Common myeloid progenitor, CD34-positive (primary cell): ENCODE results near the gene XRCC4.

ENCODE experiments used
- CTCF ChIA-PET: fragments of 350-600 bp; sonication (Branson Sonifier 250); formaldehyde crosslinking; loops from one replicate; lab custom pipeline; 2021; ENCODE audit warnings: antibody characterized with exemption; lab: Charles Lee
- POLR2A ChIA-PET: fragments of 350-600 bp; sonication (Branson Sonifier 250); formaldehyde crosslinking; loops from one replicate; lab custom pipeline; 2021; ENCODE audit warnings: antibody characterized with exemption; lab: Charles Lee
- DNase-seq, 3 donors: peaks; one replicate each; pipeline versions ENCODE4 v3.0.0 to v3.0.0-alpha.2; 2013
- H3K27ac ChIP-seq, 2 experiments: 1 replicate in 1 of 2; 2 replicates in 1 of 2; pipeline ENCODE4 v1.7.0; 2013; ENCODE audit warnings: inconsistent platforms in 2 of 2, low read length in 2 of 2, mild to moderate bottlenecking in 2 of 2, low read depth in 1 of 2, moderate library complexity in 1 of 2; ENCODE audit not compliant: severe bottlenecking in 2 of 2, insufficient read depth in 1 of 2, poor library complexity in 1 of 2
- H3K27me3 ChIP-seq, 5 experiments: replicated peaks in 2 of 5; 1 replicate in 3 of 5; 2 replicates in 2 of 5; pipeline versions ENCODE4 v1.6.1 to v1.7.0; 2013; ENCODE audit warnings: low read length in 4 of 5, mild to moderate bottlenecking in 2 of 5, moderate library complexity in 2 of 5, inconsistent platforms in 1 of 5; ENCODE audit not compliant: insufficient read depth in 5 of 5, control insufficient read depth in 4 of 5
- H3K36me3 ChIP-seq, 4 experiments: 1 replicate in 2 of 4; 2 replicates in 2 of 4; pipeline versions ENCODE4 v1.6.1 to v1.7.0; 2013; ENCODE audit warnings: low read length in 3 of 4, control low read depth in 1 of 4, mild to moderate bottlenecking in 1 of 4; ENCODE audit not compliant: control insufficient read depth in 4 of 4, insufficient read depth in 4 of 4
- H3K4me1 ChIP-seq, 4 experiments: 1 replicate in 3 of 4; 2 replicates in 1 of 4; pipeline versions ENCODE4 v1.6.1 to v1.7.1; 2013; ENCODE audit warnings: low read length in 3 of 4, mild to moderate bottlenecking in 3 of 4, control low read depth in 1 of 4, inconsistent platforms in 1 of 4, moderate library complexity in 1 of 4; ENCODE audit not compliant: control insufficient read depth in 4 of 4, insufficient read depth in 4 of 4; ENCODE audit errors: control extremely low read depth in 1 of 4
- H3K4me3 ChIP-seq, 7 experiments: 1 replicate in 4 of 7; 2 replicates in 3 of 7; pipeline versions ENCODE4 v1.5.1 to v1.7.0; 2013; ENCODE audit warnings: mild to moderate bottlenecking in 7 of 7, low read length in 6 of 7, moderate library complexity in 6 of 7, inconsistent platforms in 2 of 7, low read depth in 2 of 7, control low read depth in 1 of 7; ENCODE audit not compliant: insufficient read depth in 4 of 7, control insufficient read depth in 1 of 7; ENCODE audit errors: extremely low read depth in 1 of 7
- H3K9me3 ChIP-seq, 5 experiments: 1 replicate in 4 of 5; 2 replicates in 1 of 5; pipeline versions ENCODE4 v1.6.1 to v1.7.1; 2013; ENCODE audit warnings: low read length in 4 of 5, mild to moderate bottlenecking in 2 of 5, inconsistent platforms in 1 of 5, low read depth in 1 of 5, moderate library complexity in 1 of 5; ENCODE audit not compliant: control insufficient read depth in 4 of 5, insufficient read depth in 2 of 5; ENCODE audit errors: control extremely low read depth in 1 of 5
- WGBS: methylation state at CpG from one replicate; pipeline ENCODE4 v1.1.5; 2013; ENCODE audit not compliant: insufficient coverage; 5-methylcytosine and 5-hydroxymethylcytosine counted together

XRCC4 gene

GRCh38 chr5:83342465-83342864 is 265.1 kb downstream of the XRCC4 start:
- no peaks in the 10 kb centered on the region for H3K4me1 ChIP-seq
- H3K36me3 ChIP-seq, result no peaks in the 10 kb centered on the region
- H3K27me3 ChIP-seq, result no peaks in the 10 kb centered on the region
- no peak for DNase-seq
- POLR2A ChIA-PET, result no interaction called here
- no peak overlapping the region for H3K4me3 ChIP-seq
- H3K9me3 ChIP-seq, result peaks cover 2 to 5% (median 3%) of the 10 kb centered on the region in 5 experiments
- 100% methylated on average over 1 of the region's 2 CpGs for WGBS
- CTCF ChIA-PET, result interaction anchor here (0.7 kb wide), 1 partner anchor 17 kb away, joined by 3 read pairs; no protein-coding TSS in a partner anchor
- H3K27ac ChIP-seq, result no peak overlapping the region

- ChIA-PET CTCF (no interaction called here), POLR2A (interaction anchor here (0.6 kb wide), 1 partner anchor 680 kb away, joined by 5 read pairs; no protein-coding TSS in a partner anchor)
- Histone ChIP-seq H3K27ac (no peak overlapping the region), H3K4me1 (no peaks in the 10 kb centered on the region), H3K36me3 (no peaks in the 10 kb centered on the region), H3K9me3 (peaks cover 3 to 13% (median 8%) of the 10 kb centered on the region in 5 experiments), H3K4me3 (no peak overlapping the region), H3K27me3 (no peaks in the 10 kb centered on the region)
- DNase-seq, result no peak
- WGBS, result 92% methylated on average over 1 of the region's 2 CpGs
Observed at GRCh38 chr5:83343299-83343698, 266.0 kb downstream of the XRCC4 start.

- WGBS, result 57% methylated on average over 2 of the region's 6 CpGs
- POLR2A ChIA-PET, result no interaction called here
- Histone ChIP-seq H3K36me3 (no peaks in the 10 kb centered on the region), H3K27ac (no peak overlapping the region), H3K4me3 (no peak overlapping the region), H3K27me3 (no peaks in the 10 kb centered on the region), H3K9me3 (peaks cover 4 to 30% (median 12%) of the 10 kb centered on the region in 5 experiments), H3K4me1 (no peaks in the 10 kb centered on the region)
- CTCF ChIA-PET, result no interaction called here
- no peak for DNase-seq
Observed at GRCh38 chr5:83345423-83345822, 268.1 kb downstream of the XRCC4 start.

- no peaks in the 10 kb centered on the region for H3K4me1 ChIP-seq
- H3K9me3 ChIP-seq, result peaks cover 5 to 30% (median 14%) of the 10 kb centered on the region in 5 experiments
- H3K4me3 ChIP-seq, result no peak overlapping the region
- H3K36me3 ChIP-seq, result no peaks in the 10 kb centered on the region
- no peak for DNase-seq
- no peaks in the 10 kb centered on the region for H3K27me3 ChIP-seq
- WGBS, result 94% methylated on average over 2 of the region's 2 CpGs
- ChIA-PET POLR2A (no interaction called here), CTCF (no interaction called here)
- no peak overlapping the region for H3K27ac ChIP-seq
Observed at GRCh38 chr5:83348281-83348780, 271.0 kb downstream of the XRCC4 start.

GRCh38 chr5:83353231-83353630 is 275.9 kb downstream of the XRCC4 start:
- CTCF ChIA-PET, result no interaction called here

GRCh38 chr5:83353774-83354173 is 276.4 kb downstream of the XRCC4 start:
- H3K27ac ChIP-seq, result no peak overlapping the region
- H3K27me3 ChIP-seq, result no peaks in the 10 kb centered on the region
- POLR2A ChIA-PET, result no interaction called here
- H3K4me1 ChIP-seq, result no peaks in the 10 kb centered on the region
- CTCF ChIA-PET, result interaction anchor here (0.6 kb wide), 1 partner anchor 119 kb away, joined by 3 read pairs; no protein-coding TSS in a partner anchor
- no peaks in the 10 kb centered on the region for H3K36me3 ChIP-seq
- H3K9me3 ChIP-seq, result peaks cover under 1 to 14% (median 4%) of the 10 kb centered on the region in 5 experiments
- WGBS, result 100% methylated on average over 1 of the region's 1 CpG
- H3K4me3 ChIP-seq, result no peak overlapping the region
- DNase-seq, result no peak

More at GRCh38 chr5:83353231-83353630, 275.9 kb downstream of the XRCC4 start:
- H3K9me3 ChIP-seq, result peaks cover 2 to 18% (median 8%) of the 10 kb centered on the region in 5 experiments
- H3K4me3 ChIP-seq, result no peak overlapping the region
- DNase-seq, result no peak
- H3K36me3 ChIP-seq, result no peaks in the 10 kb centered on the region
- WGBS, result no CpG with 5 or more reads among the region's 3 CpGs
- no peaks in the 10 kb centered on the region for H3K27me3 ChIP-seq
- POLR2A ChIA-PET, result no interaction called here
- no peak overlapping the region for H3K27ac ChIP-seq
- no peaks in the 10 kb centered on the region for H3K4me1 ChIP-seq

GRCh38 chr5:83354958-83355357 is 277.6 kb downstream of the XRCC4 start:
- H3K4me3 ChIP-seq, result no peak overlapping the region
- CTCF ChIA-PET, result no interaction called here
- H3K36me3 ChIP-seq, result no peaks in the 10 kb centered on the region
- H3K27ac ChIP-seq, result no peak overlapping the region
- H3K9me3 ChIP-seq, result peaks cover 1 to 5% (median 2%) of the 10 kb centered on the region in 5 experiments
- no peaks in the 10 kb centered on the region for H3K4me1 ChIP-seq
- no CpG with 5 or more reads among the region's 2 CpGs for WGBS
- POLR2A ChIA-PET, result no interaction called here
- no peaks in the 10 kb centered on the region for H3K27me3 ChIP-seq
- DNase-seq, result no peak
